Trophoblast cell (in vitro differentiated cells and primary cell): ENCODE results near the gene CCR7.

Experiments used
- DNase-seq, 2 donors: peaks; one replicate each; pipeline ENCODE4 v3.0.0-alpha.2; 2016
- H2AFZ ChIP-seq: 2 replicates; pipeline ENCODE4 v1.6.1; 2013; ENCODE audit warnings: low read length, moderate library complexity, mild to moderate bottlenecking; ENCODE audit not compliant: insufficient read depth, poor library complexity
- H2AK5ac ChIP-seq: 2 replicates; pipeline ENCODE4 v1.6.1; 2013; ENCODE audit warnings: mild to moderate bottlenecking, low read length
- H2BK120ac ChIP-seq: 2 replicates; pipeline ENCODE4 v1.6.1; 2013; ENCODE audit warnings: low read length, mild to moderate bottlenecking, moderate library complexity; ENCODE audit not compliant: insufficient read depth, poor library complexity
- H2BK12ac ChIP-seq: 2 replicates; pipeline ENCODE4 v1.6.1; 2013; ENCODE audit warnings: mild to moderate bottlenecking, low read length, moderate library complexity
- H2BK5ac ChIP-seq: 2 replicates; pipeline ENCODE4 v1.6.1; 2013; ENCODE audit warnings: low read length, low read depth, moderate library complexity, mild to moderate bottlenecking; ENCODE audit not compliant: poor library complexity
- H3K14ac ChIP-seq: 2 replicates; pipeline ENCODE4 v1.6.1; 2013; ENCODE audit warnings: mild to moderate bottlenecking, low read length
- H3K18ac ChIP-seq: 2 replicates; pipeline ENCODE4 v1.6.1; 2013; ENCODE audit warnings: mild to moderate bottlenecking, low read length
- H3K23ac ChIP-seq: 2 replicates; pipeline ENCODE4 v1.6.1; 2013; ENCODE audit warnings: low read length
- H3K27ac ChIP-seq: 2 replicates; pipeline ENCODE4 v1.5.1; 2013; ENCODE audit warnings: low read depth, mild to moderate bottlenecking, inconsistent platforms, low read length, moderate library complexity
- H3K27me3 ChIP-seq: 2 replicates; pipeline ENCODE4 v1.6.1; 2013; ENCODE audit warnings: inconsistent platforms, mild to moderate bottlenecking, low read length, moderate library complexity; ENCODE audit not compliant: insufficient read depth
- H3K36me3 ChIP-seq, 2 experiments: 1 replicate in 1 of 2; 2 replicates in 1 of 2; pipeline ENCODE4 v1.6.1; 2013; ENCODE audit warnings: low read length in 2 of 2, mild to moderate bottlenecking in 2 of 2, moderate library complexity in 1 of 2; ENCODE audit not compliant: insufficient read depth in 2 of 2, control insufficient read depth in 1 of 2
- H3K4ac ChIP-seq: 2 replicates; pipeline ENCODE4 v1.6.1; 2013; ENCODE audit warnings: low read depth, mild to moderate bottlenecking, low read length, moderate library complexity
- H3K4me1 ChIP-seq, 2 experiments: 1 replicate in 1 of 2; 2 replicates in 1 of 2; pipeline ENCODE4 v1.6.1; 2013; ENCODE audit warnings: low read length in 2 of 2, mild to moderate bottlenecking in 2 of 2, moderate library complexity in 1 of 2; ENCODE audit not compliant: insufficient read depth in 2 of 2, control insufficient read depth in 1 of 2
- H3K4me2 ChIP-seq: 2 replicates; pipeline ENCODE4 v1.6.1; 2013; ENCODE audit warnings: inconsistent platforms, mild to moderate bottlenecking, low read length, moderate library complexity
- H3K4me3 ChIP-seq: 2 replicates; pipeline ENCODE4 v1.5.1; 2013; ENCODE audit warnings: mild to moderate bottlenecking, low read depth, low read length, inconsistent platforms
- H3K79me1 ChIP-seq: one replicate; pipeline ENCODE4 v1.6.1; 2013; ENCODE audit warnings: low read length
- H3K79me2 ChIP-seq: 2 replicates; pipeline ENCODE4 v1.6.1; 2013; ENCODE audit warnings: low read length, mild to moderate bottlenecking; ENCODE audit not compliant: control insufficient read depth, insufficient read depth, poor library complexity
- H3K9ac ChIP-seq: 2 replicates; pipeline ENCODE4 v1.6.1; 2013; ENCODE audit warnings: mild to moderate bottlenecking, low read length
- H3K9me3 ChIP-seq: 2 replicates; pipeline ENCODE4 v1.6.1; 2013; ENCODE audit warnings: low read depth, mild to moderate bottlenecking, control low read depth, inconsistent platforms, low read length; ENCODE audit not compliant: insufficient read depth
- H4K12ac ChIP-seq: 2 replicates; pipeline ENCODE4 v1.6.1; 2013; ENCODE audit warnings: low read depth, mild to moderate bottlenecking, low read length, moderate library complexity
- H4K8ac ChIP-seq: 2 replicates; pipeline ENCODE4 v1.6.1; 2013; ENCODE audit warnings: low read depth, mild to moderate bottlenecking, low read length, moderate library complexity
- H4K91ac ChIP-seq: one replicate; pipeline ENCODE4 v1.6.1; 2013; ENCODE audit warnings: low read depth, mild to moderate bottlenecking, low read length, moderate library complexity
- WGBS: extraction: QIAGEN DNeasy Blood & Tissue Kit; methylation state at CpG from one replicate; pipeline ENCODE4 v1.1.7; 2013; ENCODE audit warnings: missing lambda C conversion rate; ENCODE audit not compliant: insufficient read length, insufficient coverage; ENCODE audit errors: extremely low coverage; 5-methylcytosine and 5-hydroxymethylcytosine counted together

Gene CCR7

DNA sequence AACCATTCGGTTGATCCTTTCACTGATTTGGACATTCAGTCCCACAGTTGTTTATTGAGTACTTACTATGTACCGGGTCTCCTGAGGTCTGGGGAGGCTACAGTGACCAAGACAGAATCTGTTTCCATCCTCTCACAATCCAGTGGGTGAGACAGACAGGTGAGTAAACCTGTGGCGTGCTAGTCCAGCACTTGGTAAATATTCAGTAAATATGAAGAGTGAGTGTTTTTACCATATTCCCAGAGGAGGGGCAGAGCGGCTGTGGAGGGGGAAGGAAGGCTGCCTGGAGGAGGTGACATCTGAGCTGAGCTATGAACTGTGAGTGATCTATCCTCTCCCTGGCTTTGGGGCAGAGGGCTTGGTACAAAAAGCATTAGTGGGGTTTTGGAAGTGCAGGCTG, 31.4 kb downstream of the CCR7 start:
- no peaks in the 10 kb centered on the region for H3K27me3 ChIP-seq
- H3K4me2 ChIP-seq = no peak overlapping the region
- no peak overlapping the region for H3K4me3 ChIP-seq
- H3K79me1 ChIP-seq = peaks cover 9% of the 10 kb centered on the region
- no peak overlapping the region for H3K23ac ChIP-seq
- H2AFZ ChIP-seq = no peak overlapping the region
- peak overlapping the region; percentile 58 for H2BK12ac ChIP-seq
- no peak overlapping the region for H4K91ac ChIP-seq
- H4K8ac ChIP-seq = no peak overlapping the region
- WGBS = no CpG with 5 or more reads among the region's 4 CpGs
- H3K79me2 ChIP-seq = no peaks in the 10 kb centered on the region
- H2AK5ac ChIP-seq = no peak overlapping the region
- H3K4me1 ChIP-seq = peaks cover 4 to 13% of the 10 kb centered on the region in 2 experiments
- no peak for DNase-seq
- no peaks in the 10 kb centered on the region for H3K36me3 ChIP-seq
- no peak overlapping the region for H3K18ac ChIP-seq
- no peak overlapping the region for H4K12ac ChIP-seq
- no peak overlapping the region for H3K9ac ChIP-seq
- H3K27ac ChIP-seq = no peak overlapping the region
- H3K14ac ChIP-seq = no peak overlapping the region
- no peak overlapping the region for H2BK120ac ChIP-seq
- H2BK5ac ChIP-seq = no peak overlapping the region
- H3K9me3 ChIP-seq = no peaks in the 10 kb centered on the region
- no peak overlapping the region for H3K4ac ChIP-seq

DNA sequence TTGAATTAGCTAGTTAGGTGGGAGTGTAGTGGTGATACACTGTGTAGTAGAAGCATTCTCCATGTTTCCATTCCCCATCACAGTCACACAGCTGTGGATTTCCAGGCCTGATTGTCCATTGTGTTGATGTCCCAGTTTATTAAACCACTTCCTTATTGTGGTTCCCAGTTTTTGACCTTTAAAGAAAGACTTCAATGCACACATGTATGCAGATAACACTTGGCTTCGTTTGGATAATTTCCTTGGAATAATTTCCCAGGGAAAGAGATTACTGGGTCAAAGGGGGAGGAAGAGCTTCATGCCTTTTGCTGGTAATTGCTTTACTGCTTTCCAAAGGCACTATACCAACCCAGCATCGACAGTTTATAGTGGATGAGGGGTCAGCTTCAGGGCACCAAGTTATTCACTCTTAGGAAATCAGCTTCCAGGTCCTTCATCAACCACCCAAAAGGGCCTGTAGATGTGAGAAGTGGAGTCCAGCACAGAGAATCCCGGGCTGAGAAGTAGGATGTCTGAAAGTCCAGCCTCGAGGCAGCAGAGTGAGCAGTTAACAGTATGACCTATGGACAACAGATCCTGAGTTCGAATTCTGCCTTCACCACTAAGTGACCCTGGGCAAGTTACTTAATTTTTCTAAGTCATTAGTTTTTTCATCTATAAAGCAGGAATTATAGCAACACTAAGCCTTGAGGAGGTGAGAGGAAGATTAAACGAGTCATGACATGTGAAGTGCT, 32.6 kb downstream of the CCR7 start:
- Histone ChIP-seq H3K9ac (no peak overlapping the region), H3K4me3 (no peak overlapping the region), H3K23ac (no peak overlapping the region), H2AK5ac (no peak overlapping the region), H4K91ac (no peak overlapping the region), H3K36me3 (no peaks in the 10 kb centered on the region), H3K27me3 (no peaks in the 10 kb centered on the region), H2AFZ (no peak overlapping the region), H3K14ac (no peak overlapping the region), H4K8ac (no peak overlapping the region), H2BK120ac (no peak overlapping the region), H3K9me3 (no peaks in the 10 kb centered on the region), H3K4me2 (no peak overlapping the region), H2BK5ac (no peak overlapping the region), H3K79me2 (no peaks in the 10 kb centered on the region), H4K12ac (no peak overlapping the region), H3K4ac (no peak overlapping the region), H3K79me1 (peaks cover 2% of the 10 kb centered on the region), H2BK12ac (peak overlapping the region; percentile 70), H3K18ac (no peak overlapping the region), H3K4me1 (peaks cover 4 to 13% of the 10 kb centered on the region in 2 experiments), H3K27ac (no peak overlapping the region)
- no peak for DNase-seq
- WGBS = no CpG with 5 or more reads among the region's 6 CpGs

DNA sequence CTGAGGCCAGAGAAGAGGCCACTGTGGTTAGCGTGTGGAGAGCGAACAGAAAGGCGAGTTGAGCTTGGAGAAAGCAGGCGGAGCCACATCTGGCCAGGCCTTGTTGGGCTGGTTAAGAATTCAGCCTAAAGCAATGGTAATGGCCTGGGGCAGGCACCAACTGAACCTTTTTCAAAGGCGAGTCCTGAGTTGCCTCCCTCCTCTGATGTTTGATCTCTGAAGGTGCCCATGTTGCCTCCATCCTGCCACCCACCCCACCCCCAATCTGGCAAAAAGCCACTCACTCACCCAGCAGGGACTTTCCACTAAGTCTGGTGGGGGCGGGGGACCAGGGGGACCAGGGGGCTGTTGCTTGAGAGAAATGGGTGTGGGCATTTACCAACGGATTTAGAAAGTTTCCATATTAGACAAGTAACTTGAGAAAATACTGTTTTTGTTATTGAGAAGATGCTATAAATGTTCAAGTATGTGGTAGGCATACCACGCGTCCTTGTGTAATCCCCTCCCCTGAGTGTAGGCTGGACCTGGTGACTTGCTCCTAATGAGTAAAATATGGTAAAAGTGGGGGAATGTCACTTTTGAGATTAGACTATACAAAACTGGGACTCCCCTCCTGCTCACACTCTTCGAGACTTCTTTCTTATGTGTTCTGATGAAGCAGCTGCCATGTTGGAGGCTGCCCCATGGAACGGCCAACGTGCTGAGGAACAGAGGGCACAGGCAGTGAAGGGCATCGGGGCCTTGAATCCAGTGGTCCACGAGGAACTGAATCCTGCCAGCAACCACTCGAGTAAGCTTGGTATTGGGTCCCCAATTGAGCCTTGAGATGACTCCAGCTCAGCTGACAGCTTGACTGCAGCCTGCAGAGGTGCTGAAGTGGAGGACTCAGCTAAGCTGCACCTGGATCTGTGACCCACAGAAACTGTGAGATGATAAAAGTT, 34.0 kb downstream of the CCR7 start:
- H3K4me1 ChIP-seq = peaks cover 0 to 10% of the 10 kb centered on the region in 2 experiments
- no peaks in the 10 kb centered on the region for H3K36me3 ChIP-seq
- no peak overlapping the region for H3K18ac ChIP-seq
- no peak overlapping the region for H2AFZ ChIP-seq
- H2BK12ac ChIP-seq = peak overlapping the region; percentile 80
- no peaks in the 10 kb centered on the region for H3K79me2 ChIP-seq
- H2BK120ac ChIP-seq = peak overlapping the region; percentile 65
- no peaks in the 10 kb centered on the region for H3K79me1 ChIP-seq
- no peak overlapping the region for H3K9ac ChIP-seq
- no peak overlapping the region for H2BK5ac ChIP-seq
- no peaks in the 10 kb centered on the region for H3K27me3 ChIP-seq
- no peaks in the 10 kb centered on the region for H3K9me3 ChIP-seq
- peak; percentile 83 to 84 for DNase-seq
- no CpG with 5 or more reads among the region's 15 CpGs for WGBS
- H2AK5ac ChIP-seq = peak overlapping the region; percentile 44
- H3K23ac ChIP-seq = no peak overlapping the region
- H3K4ac ChIP-seq = no peak overlapping the region
- no peak overlapping the region for H3K4me3 ChIP-seq
- no peak overlapping the region for H3K27ac ChIP-seq
- H3K4me2 ChIP-seq = no peak overlapping the region
- H4K12ac ChIP-seq = no peak overlapping the region
- H3K14ac ChIP-seq = no peak overlapping the region
- no peak overlapping the region for H4K8ac ChIP-seq
- peak overlapping the region; percentile 20 for H4K91ac ChIP-seq

DNA sequence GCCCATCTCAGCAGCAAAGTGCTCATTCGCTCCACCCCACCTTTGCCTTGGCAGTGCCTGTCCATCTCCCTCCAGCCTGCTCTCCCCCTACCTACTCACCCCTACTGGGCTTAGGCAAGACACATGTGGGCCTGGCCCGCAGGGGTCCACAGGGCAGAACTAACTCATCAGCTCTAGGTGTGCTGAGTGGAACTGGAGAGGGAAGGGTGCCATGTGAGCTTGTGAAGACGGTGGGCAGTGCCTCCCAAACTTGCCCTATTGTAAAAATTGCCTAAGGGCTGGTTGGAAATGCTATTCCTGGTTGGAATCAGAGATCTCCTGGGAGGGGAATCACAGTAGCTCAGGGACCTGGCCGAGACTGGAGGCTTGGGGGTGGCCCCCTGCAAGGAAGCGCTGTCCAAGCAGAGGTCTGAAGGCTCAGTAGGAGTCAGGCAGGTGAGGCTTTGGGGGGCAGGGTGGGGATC, 34.7 kb downstream of the CCR7 start:
- Histone ChIP-seq H4K91ac (no peak overlapping the region), H3K4me2 (no peak overlapping the region), H3K9ac (no peak overlapping the region), H4K8ac (no peak overlapping the region), H3K27me3 (no peaks in the 10 kb centered on the region), H3K9me3 (no peaks in the 10 kb centered on the region), H3K79me2 (no peaks in the 10 kb centered on the region), H2AFZ (no peak overlapping the region), H3K27ac (no peak overlapping the region), H3K14ac (no peak overlapping the region), H3K36me3 (no peaks in the 10 kb centered on the region), H3K4ac (no peak overlapping the region), H3K4me3 (peak overlapping the region; percentile 6), H2BK120ac (no peak overlapping the region), H3K79me1 (no peaks in the 10 kb centered on the region), H3K4me1 (peaks cover 0 to 10% of the 10 kb centered on the region in 2 experiments), H2BK12ac (peak overlapping the region; percentile 5), H2BK5ac (no peak overlapping the region), H4K12ac (no peak overlapping the region), H3K23ac (no peak overlapping the region), H3K18ac (no peak overlapping the region), H2AK5ac (peak overlapping the region; percentile 2)
- peak in 1 of 2 donors; percentile 59 for DNase-seq
- no CpG with 5 or more reads among the region's 5 CpGs for WGBS
